HG03103 (cell line): ENCODE measurements around the gene ZSCAN5A.
"Not testable (repeated sequence)": the region's sequence is repeated elsewhere in the genome, so short reads cannot be mapped to it uniquely, and the experiment has no call there.

Experiments used
- ATAC-seq: cut with Tn5 transposase; IDR thresholded peaks from one replicate; pipeline ENCODE4 v1.9.1; 2021; ENCODE audit warnings: low read depth; ENCODE audit not compliant: unreplicated experiment

The ZSCAN5A gene, protein sequence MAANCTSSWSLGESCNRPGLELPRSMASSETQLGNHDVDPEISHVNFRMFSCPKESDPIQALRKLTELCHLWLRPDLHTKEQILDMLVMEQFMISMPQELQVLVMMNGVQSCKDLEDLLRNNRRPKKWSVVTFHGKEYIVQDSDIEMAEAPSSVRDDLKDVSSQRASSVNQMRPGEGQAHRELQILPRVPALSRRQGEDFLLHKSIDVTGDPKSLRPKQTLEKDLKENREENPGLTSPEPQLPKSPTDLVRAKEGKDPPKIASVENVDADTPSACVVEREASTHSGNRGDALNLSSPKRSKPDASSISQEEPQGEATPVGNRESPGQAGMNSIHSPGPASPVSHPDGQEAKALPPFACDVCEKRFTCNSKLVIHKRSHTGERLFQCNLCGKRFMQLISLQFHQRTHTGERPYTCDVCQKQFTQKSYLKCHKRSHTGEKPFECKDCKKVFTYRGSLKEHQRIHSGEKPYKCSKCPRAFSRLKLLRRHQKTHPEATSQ

DNA sequence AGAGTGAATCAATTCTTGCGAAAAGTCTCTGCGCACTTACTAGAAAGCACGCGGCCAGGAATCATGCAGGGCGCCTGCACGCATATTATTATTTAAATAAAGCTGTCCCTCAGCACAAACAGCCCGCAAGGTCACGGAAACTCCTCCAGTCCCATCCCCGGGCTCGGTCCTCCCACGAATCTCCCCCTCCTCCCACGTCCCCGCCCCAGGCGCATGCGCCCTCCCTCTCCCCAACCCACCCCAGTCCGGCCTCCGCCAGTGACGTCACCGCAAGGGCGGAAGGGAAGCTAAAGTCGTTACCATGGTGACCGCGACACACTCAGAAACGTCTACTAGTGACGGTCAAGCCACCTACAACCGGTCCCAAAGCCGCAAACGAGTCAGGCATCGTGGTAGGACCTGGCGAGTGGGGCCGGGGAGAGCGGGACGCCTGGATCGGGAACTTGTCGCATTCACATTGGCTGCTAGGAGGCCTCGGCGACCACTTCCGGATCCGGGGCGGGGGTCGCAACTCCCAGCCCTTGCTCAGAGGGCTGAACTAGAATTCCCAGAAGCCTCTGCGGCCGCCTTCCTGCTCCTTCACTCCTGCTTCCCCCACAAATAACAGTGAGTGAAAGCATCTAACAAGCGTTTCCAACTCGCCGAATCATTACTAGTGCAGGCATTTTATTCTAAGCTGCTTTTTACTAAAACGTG lies at the start of gene ZSCAN5A:
ZSCAN5A (minus strand) TSS at position 459 of the 696 bp plus-strand sequence. CDS start 89,793 bp downstream, outside the sequence.
- peak; percentile 57 for ATAC-seq

DNA sequence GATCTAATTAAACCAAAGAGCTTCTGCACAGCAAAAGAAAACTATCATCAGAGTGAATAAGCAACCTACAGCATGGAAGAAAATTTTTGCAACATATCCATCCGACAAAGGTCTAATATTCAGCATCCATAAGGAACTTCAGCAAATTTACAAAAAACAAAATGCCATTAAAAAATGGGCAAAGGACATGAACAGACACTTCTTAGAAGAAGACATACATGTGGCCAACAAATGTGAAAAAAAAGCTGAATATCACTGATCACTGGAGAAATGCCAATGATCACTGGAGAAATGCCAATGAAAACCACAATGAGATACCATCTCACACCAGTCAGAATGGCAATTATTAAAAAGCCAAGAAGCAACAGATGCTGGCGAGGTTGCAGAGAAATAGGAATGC lies 46.2 kb upstream of the ZSCAN5A start:
- ATAC-seq: no peak

DNA sequence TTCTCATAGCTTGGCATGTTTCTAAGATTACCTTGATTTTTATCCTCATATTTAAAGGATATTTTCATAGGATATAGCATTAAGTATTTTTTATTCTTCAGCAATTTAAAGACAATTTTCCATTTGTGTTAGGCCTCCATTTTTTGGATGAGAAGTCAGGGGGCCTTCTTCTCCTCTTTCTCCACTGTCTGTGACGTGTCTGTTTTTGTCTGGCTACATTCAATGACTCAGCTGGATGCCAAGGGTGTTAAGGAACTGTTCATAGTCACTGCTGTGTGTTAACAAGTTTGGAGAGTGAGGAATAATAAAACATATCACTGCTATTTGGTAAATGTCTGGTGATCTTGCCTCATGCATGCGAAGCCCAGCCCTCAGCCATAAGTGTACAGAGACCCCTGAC lies 42.3 kb upstream of the ZSCAN5A start:
- no peak for ATAC-seq

DNA sequence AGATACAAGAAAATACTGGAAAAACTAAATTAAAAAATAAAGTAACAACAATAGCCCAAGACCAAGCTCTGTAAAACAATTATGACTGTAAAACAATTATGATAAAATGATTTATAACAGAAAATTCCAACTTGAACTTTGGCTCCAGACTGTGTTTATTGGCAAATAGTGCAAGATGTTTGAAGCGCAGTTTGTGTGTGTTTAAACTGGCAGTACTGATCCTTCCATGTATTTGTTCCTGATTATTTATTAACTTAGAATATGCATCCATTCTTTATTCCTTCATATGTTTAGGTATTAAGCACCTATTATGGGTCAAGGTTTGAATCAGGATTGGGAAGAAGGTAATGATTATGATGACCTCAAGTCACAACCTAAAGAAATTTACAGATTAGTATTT lies 40.9 kb upstream of the ZSCAN5A start:
- ATAC-seq: no peak

DNA sequence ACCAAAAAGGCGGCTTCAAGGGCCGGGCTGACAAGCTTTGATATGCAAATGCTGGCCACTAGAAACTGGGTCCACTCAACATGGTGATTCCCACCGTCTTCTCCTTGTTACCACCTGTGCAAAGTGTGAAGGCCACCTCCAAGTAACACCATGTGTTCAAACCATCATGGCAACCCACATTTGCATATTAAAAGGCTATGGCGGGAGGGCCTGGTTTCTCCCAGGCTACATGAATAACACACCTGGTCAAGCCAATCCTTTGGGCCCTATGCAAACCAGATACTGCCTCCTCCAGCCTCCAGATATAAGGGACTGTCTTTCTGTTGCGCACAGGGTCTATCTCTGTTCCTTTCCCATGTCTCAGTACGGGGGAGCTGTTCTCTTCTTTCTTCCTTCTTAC lies 36.6 kb upstream of the ZSCAN5A start:
- ATAC-seq: no peak

DNA sequence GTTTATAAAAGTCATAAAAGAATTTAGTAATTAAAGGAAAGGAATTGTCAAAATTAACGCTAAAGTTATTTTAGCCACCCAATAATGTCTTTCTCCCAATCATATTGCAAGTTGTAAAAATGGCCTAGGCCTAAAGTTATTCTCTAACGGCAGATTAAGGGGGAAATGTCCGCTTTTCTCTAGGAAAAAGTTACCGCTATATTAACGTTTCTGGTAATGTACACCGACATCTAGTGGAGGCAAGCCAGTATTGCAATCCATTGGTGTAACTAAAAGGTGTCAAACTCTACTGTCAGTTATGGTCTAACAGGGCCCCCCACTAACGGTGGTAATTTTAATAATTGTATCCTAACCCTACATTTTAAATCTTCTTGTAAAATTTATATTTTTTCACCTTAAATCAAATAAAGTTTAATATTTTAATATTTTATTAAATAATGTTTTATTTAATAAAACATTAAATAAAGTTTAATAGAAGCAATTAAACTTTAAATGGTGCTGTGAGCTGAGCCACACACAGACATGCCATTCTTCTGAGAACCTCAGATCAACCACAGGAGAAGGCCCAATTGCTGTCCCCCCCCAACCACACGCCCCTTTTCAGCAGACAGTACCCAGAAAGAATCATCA lies 35.9 kb upstream of the ZSCAN5A start:
- ATAC-seq: no peak

DNA sequence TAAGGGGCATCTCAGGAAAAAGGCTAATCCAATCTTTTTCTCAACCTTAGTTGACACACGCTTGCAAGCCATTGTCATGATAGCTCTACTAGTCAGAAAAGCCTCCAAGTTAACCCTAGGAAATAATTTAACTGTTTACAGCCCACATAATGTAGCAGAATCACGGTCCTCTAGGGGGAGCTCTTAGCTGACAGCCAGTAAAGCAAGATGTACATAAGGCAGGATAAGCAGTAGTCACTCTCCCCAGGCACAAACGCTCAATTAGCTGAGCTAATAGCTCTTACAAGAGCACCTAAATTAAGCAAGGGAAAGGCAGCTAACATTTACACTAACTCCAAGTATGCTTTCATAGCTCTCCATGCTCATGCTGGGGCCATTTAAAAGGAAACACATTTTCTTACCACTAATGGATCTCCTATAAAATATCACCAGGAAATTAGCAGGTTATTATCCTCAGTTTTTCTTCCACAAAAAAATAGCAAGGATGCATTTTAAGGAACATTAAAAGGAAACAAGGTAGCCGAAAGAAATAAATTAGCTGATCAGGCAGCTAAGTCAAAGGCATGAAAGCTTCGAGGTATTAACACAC lies 33.7 kb upstream of the ZSCAN5A start:
- ATAC-seq: no peak

DNA sequence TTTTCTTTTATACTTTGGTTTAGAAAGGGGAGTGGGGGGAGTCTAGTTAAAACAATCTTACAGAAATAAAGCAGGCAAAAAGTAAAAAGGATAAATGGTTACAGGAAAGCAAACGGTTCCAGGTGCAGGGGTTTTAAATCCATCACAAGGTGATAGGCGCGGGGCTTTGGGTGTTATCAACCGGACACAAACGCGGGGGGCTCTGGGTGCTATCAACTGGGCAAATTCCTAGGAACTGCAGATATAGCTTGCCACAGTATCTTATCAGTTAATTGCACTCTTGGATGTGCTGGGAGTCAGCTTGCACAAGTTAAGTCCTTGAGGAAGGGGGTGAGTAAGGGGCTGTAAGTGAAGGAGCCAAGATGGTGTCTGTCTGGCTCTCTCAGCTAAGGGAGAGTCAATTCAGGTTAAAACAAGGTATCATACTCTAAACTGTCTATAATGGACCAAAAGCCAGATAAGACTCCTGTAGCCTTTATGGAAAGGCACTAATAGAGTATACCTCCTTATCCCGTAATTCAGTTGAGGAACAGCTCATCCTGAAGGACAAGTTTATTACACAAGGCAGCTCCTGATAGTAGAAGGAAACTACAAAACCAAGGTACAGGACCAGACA lies 32.6 kb upstream of the ZSCAN5A start:
- ATAC-seq: no peak

DNA sequence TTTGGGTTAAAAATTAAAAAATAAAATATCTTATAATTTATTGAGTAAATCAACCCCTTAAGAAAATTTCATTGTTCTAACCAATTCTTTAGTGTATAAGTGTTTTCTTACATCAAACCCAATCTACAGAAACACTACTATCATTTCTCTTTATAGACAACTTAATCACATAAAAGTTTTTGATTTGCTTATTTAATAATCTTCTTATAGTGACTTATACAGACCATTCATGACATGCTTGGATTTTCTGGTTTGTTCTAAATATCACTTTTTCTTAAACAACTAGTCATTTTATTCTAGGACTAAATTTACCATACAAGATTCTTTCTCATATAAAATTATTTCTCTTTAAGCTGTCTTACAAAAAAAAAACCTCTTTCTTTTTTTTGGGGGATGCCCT lies 27.3 kb upstream of the ZSCAN5A start:
- ATAC-seq: no peak

DNA sequence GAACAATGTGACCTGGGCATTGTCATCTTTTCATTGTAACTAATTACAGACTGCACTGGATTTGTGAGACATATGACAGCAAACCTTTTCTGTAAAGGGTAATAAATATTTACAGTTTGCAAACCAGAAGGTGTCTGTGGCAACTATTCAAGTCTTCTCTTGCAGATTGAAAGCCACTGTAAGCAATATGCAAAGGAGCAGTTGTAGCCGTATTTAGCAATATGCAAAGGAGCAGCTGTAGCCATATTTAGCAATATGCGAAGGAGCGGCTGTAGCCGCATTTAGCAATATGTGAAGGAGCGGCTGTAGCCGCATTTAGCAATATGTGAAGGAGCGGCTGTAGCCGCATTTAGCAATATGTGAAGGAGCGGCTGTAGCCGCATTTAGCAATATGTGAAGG lies 24.4 kb upstream of the ZSCAN5A start:
- not testable (repeated sequence) for ATAC-seq

DNA sequence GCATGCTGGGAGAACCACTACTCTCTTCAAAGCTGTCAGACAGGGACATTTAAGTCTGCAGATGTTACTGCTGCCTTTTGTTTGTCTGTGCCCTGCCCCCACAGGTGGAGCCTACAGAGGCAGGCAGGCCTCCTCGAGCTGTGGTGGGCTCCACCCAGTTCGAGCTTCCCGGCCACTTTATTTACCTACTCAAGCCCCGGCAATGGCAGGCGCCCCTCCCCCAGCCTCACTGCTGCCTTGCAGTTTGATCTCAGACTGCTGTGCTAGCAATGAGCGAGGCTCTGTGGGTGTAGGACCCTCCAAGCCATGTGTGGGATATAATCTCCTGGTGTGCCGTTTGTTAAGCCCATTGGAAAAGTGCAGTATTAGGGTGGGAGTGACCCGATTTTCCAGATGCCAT lies 22.4 kb upstream of the ZSCAN5A start:
- ATAC-seq: not testable (repeated sequence)

DNA sequence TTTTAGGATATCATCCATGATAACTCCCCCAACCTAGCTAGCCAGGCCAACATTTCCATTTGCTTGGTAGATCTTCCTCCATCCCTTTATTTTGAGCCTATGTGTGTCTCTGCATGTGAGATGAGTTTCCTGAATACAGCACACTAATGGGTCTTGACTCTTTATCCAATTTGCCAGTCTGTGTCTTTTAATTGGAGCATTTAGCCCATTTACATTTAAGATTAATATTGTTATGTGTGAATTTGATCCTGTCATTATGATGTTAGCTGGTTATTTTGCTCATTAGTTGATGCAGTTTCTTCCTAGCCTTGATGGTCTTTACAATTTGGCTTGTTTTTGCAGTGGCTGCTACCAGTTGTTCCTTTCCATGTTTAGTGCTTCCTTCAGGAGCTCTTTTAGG lies 20.7 kb upstream of the ZSCAN5A start:
- not testable (repeated sequence) for ATAC-seq

DNA sequence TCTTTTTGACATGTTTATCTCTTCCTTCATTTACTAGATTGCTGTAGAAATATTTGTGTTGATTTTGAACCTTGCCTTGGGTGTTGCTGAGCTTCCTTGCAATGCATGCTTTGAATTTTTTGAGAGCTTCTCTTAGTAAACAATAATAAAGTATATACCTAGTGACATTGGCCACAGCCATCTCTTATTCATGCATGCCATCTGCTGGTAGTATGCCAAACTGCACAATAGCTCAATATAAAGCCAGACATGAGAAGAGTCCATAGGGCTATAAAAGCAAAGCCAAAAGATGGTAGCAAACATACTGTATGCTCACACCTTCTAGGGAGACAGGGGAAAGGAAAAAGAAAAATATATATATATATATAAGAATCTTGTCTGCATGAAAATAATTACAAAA lies 18.9 kb upstream of the ZSCAN5A start:
- ATAC-seq: no peak

DNA sequence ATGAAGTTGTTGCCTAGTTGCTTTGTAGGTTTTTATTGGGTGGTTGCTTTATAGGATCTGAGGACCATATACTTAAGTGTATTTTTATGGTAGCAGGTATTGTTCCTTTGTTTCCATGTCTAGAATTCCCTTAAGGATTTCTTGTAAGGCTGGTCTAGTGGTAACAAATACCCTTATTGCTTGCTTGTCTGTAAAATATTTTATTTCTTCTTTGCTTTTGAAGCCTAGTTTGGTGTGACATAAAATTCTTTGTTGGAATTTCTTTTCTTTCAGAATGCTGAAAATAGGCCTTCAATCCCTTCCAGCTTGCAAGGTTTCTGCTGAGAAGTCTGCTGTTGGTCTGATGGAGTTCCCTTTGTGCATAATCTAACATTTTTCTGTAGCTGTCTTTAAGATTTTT lies 18.1 kb upstream of the ZSCAN5A start:
- no peak for ATAC-seq

DNA sequence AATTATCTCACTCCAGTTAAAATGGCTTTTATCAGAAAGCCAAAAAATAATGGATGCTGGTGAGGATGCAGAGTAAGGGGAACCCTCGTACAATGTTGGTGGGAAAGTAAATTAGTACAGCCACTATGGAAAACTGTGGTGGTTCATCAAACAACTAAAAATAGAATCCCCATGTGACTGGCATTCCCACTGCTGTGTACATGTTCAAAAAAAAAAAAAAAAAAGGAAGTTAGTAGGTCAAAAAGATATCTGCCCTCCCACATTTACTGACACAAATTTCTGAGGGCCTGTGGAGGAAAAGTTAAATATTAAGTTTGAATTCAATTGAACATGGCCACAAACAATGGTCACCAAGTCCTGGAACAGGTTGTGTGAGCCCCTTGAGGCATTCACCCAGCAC lies 9.8 kb upstream of the ZSCAN5A start:
- no peak for ATAC-seq

DNA sequence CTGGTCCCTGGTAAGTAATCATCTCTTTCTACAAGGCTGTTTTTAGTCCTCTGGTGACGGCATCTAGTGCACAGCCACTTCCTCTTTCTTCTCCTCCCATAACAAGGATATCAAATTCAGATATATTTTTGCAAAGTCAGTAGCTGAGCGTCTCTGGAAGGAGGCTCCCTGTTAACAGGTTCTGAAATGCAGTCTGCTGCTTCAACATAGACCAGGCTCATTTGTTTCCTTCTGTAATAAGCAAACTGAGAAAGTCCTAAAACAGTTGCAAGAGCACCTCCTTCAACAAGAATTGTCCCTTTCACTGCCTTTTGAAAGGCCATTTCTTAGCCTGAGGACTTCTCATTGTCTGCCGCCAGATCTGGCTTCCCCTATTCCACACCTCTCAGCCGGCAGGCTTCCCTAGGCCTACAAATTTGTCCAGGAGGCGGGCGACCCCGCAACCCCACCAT lies 7.4 kb upstream of the ZSCAN5A start:
- ATAC-seq: no peak

DNA sequence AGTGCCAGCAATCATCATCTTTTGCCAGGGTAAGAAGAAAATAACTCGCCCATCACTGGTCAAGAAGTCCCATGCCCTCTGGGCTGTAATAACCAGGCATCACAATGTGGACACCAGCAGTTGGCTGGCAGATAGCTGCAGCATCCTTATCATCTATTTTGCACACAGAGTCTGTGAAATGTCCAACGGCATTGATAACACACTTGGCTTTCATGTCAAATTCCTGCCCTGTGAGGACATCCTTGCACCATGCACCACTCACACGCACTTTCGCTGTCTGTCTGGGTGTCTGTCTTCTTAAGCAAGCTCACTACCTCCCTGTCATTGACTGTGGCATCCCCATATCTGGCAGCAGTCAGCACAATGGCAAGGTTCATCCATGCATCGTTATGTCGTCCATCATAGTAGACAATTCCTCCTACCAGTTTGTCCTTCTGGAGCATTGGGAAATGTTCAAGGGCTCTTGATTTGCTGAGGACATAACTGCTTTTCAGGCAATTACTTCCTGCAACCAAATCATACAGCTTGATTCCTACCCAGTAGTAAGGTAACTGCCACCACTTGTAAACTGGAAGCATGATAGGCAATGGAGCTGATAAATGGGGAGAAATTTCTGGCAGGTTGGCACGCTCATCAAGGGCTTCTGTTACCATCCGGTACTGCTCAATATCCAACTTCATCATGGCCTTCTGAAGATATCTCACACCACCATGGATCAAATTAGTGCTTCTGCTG lies 6.8 kb upstream of the ZSCAN5A start:
- no peak for ATAC-seq

DNA sequence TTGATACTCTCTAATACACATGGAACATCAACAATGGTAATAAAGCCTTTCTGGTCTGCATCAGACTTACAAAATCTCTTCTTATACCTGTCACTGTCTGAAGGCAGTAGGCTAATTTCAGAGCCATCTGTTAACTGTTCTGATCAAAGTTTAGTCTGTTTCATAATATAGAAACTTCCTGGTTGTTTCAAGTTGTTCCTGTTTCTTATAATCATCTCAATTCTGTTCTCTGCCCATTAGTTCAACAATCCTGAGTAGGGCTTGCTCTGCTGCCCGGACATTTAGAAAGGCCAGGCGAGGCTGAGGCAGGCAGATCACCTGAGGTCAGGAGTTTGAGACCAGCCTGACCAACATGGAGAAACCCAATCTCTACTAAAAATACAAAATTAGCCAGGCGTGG lies 5.4 kb upstream of the ZSCAN5A start:
- ATAC-seq: no peak

DNA sequence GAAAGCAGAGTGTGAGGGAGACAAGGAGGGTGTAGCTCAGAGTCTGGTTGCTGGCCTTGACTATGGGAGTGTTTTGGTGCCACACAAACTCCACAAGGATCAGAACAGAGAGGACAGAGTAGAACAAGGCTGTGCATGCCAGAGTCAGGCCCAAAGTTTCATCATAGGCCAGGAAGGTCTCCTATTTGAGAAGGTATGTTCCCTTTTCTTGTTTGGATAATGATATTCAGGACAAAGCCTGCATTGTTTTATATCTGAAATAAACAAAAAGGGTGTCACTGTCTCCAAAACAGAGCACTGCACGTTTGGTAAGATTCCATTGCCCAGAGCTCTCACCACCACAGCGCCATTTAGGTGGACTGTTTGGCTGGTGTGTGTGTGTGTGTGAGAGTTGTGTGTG lies 3.1 kb upstream of the ZSCAN5A start:
- ATAC-seq: no peak

DNA sequence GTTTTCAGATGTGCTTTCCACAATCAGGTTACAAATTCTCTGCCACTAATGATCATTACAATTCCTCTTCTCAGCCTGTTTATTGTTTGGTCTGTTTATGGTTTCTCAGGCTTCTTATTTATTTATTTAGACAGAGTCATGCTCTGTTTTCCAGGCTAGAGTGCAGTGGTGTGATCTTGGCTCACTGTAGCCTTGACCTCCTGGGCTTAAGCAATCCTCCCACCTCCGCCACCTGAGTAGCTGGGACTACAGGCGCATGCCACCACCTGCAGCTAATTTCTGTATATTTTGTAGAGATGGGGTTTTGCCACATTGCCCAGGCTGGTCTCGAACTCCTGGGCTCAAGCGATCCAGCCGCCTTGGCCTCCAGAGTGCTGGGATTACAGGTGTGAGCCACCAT lies 2.1 kb upstream of the ZSCAN5A start:
- no peak for ATAC-seq
